GM23248 (cell line): ENCODE data around the gene MAP6.

Experiments
- EZH2 ChIP-seq: fragments of 200-600 bp; sonication (generic); IDR thresholded peaks from 2 replicates; pipeline ENCODE4 v1.6.1; 2018; ENCODE audit warnings: antibody characterized with exemption, mild to moderate bottlenecking; ENCODE audit not compliant: insufficient read depth, poor library complexity, severe bottlenecking
- EZH2phosphoT487 ChIP-seq: fragments of 200-600 bp; sonication (generic); IDR thresholded peaks from 2 replicates; pipeline ENCODE4 v1.6.1; 2018; ENCODE audit warnings: antibody characterized with exemption, moderate library complexity, mild to moderate bottlenecking, low read depth; ENCODE audit not compliant: insufficient read depth

GRCh38 chr11:75673977-75674582 lies 5.2 kb upstream of the MAP6 start:
- TF ChIP-seq EZH2 (no peak), EZH2phosphoT487 (no peak)
